Immature natural killer cell (primary cell): ENCODE data around the gene BAX. TPM values are rescaled to one million over a fixed set of nuclear protein-coding genes. Genes with fewer than 3 reads are reported as not detected.

Experiments
- DNase-seq, 3 donors: peaks; one replicate each; pipeline ENCODE4 v3.0.0; 2022; ENCODE audit warnings: mixed read lengths in 1 of 3
- H3K27ac Mint-ChIP-seq, 6 donors: one replicate each; pipeline ENCODE4 v1.8.0; 2020; ENCODE audit warnings: mixed read lengths in 6 of 6, mild to moderate bottlenecking in 5 of 6, inconsistent platforms in 4 of 6, moderate library complexity in 3 of 6
- H3K27me3 Mint-ChIP-seq, 3 donors: one replicate each; pipeline ENCODE4 v1.8.0; 2020 to 2021; ENCODE audit warnings: low read depth in 3 of 3, mild to moderate bottlenecking in 3 of 3, mixed read lengths in 3 of 3, moderate library complexity in 3 of 3, inconsistent platforms in 1 of 3
- H3K36me3 Mint-ChIP-seq, 3 donors: one replicate each; pipeline ENCODE4 v1.8.0; 2020; ENCODE audit warnings: mixed read lengths in 3 of 3, inconsistent platforms in 2 of 3, mild to moderate bottlenecking in 2 of 3
- H3K4me1 Mint-ChIP-seq, 2 donors: one replicate each; pipeline ENCODE4 v1.8.0; 2020; ENCODE audit warnings: inconsistent platforms in 2 of 2, mild to moderate bottlenecking in 2 of 2, mixed read lengths in 2 of 2, moderate library complexity in 1 of 2
- H3K4me3 Mint-ChIP-seq, 5 donors: one replicate each; pipeline ENCODE4 v1.8.0; 2020; ENCODE audit warnings: mild to moderate bottlenecking in 5 of 5, mixed read lengths in 5 of 5, inconsistent platforms in 3 of 5, moderate library complexity in 3 of 5
- H3K9me3 Mint-ChIP-seq, 6 donors: one replicate each; pipeline ENCODE4 v1.8.0; 2020; ENCODE audit warnings: mild to moderate bottlenecking in 6 of 6, mixed read lengths in 6 of 6, inconsistent platforms in 4 of 6, moderate library complexity in 3 of 6
- polyA plus RNA-seq, 3 donors: library from polyadenylated mRNA; unstranded; fragments of 300-500 nt; fragmentation: Illumina TruSeq; gene quantifications; one replicate each; pipeline ENCODE4 v1.2.3, GENCODE V29; 2021

BAX gene
- polyA plus RNA-seq, 3 donors from 2014 or later: 88.6 to 137 (median 106) TPM

GRCh38 chr19:49006905-49007304, 52.2 kb downstream of the BAX start:
- Mint-ChIP-seq H3K27me3 (peaks cover 0 to 1% (median 0%) of the 10 kb centered on the region in 3 donors), H3K4me1 (no peaks in the 10 kb centered on the region), H3K27ac (no peak overlapping the region), H3K36me3 (peaks cover 3 to 21% (median 11%) of the 10 kb centered on the region in 3 donors), H3K9me3 (no peaks in the 10 kb centered on the region), H3K4me3 (no peak overlapping the region)
- no peak for DNase-seq

- H3K4me1 Mint-ChIP-seq: no peaks in the 10 kb centered on the region
Measured at GRCh38 chr19:49009828-49010227, 55.2 kb downstream of the BAX start.

GRCh38 chr19:49010453-49010852, 55.8 kb downstream of the BAX start:
- Mint-ChIP-seq H3K4me3 (no peak overlapping the region), H3K4me1 (no peaks in the 10 kb centered on the region), H3K27me3 (peaks cover 0 to 1% (median 0%) of the 10 kb centered on the region in 3 donors), H3K36me3 (peaks cover 0 to 12% (median 4%) of the 10 kb centered on the region in 3 donors), H3K27ac (peak overlapping the region in 1 of 6 donors; percentile 69), H3K9me3 (no peaks in the 10 kb centered on the region)
- no peak for DNase-seq

More at GRCh38 chr19:49009828-49010227, 55.2 kb downstream of the BAX start:
- H3K27ac Mint-ChIP-seq: no peak overlapping the region
- H3K9me3 Mint-ChIP-seq: no peaks in the 10 kb centered on the region
- H3K36me3 Mint-ChIP-seq: peaks cover 0 to 15% (median 5%) of the 10 kb centered on the region in 3 donors
- H3K4me3 Mint-ChIP-seq: no peak overlapping the region
- peaks cover 0 to 1% (median 0%) of the 10 kb centered on the region in 3 donors for H3K27me3 Mint-ChIP-seq
- DNase-seq: no peak

GRCh38 chr19:49011194-49011593, 56.5 kb downstream of the BAX start:
- DNase-seq: no peak
- peaks cover 0 to 1% (median 0%) of the 10 kb centered on the region in 3 donors for H3K27me3 Mint-ChIP-seq
- no peak overlapping the region for H3K27ac Mint-ChIP-seq
- no peak overlapping the region for H3K4me3 Mint-ChIP-seq
- peaks cover 0 to 12% (median 4%) of the 10 kb centered on the region in 3 donors for H3K36me3 Mint-ChIP-seq
- no peaks in the 10 kb centered on the region for H3K4me1 Mint-ChIP-seq
- no peaks in the 10 kb centered on the region for H3K9me3 Mint-ChIP-seq

Other genes with a start within 250 kb of the BAX start
- gene MAMSTR, start 235.2 kb upstream of the BAX start, polyA plus RNA-seq: 1 to 10 TPM in 1 of 3 donors, under 1 TPM in 1, not detected in 1; 0.17 to 1.1 TPM
- gene RASIP1, start 214.3 kb upstream of the BAX start, polyA plus RNA-seq: under 1 TPM in 1 of 3 donors, not detected in 2; 0.10 TPM
- not detected for gene IZUMO1, start 208.0 kb upstream of the BAX start, polyA plus RNA-seq
- not detected for gene FUT1, start 202.2 kb upstream of the BAX start, polyA plus RNA-seq
- not detected for gene FGF21, start 199.4 kb upstream of the BAX start, polyA plus RNA-seq
- 10 to 100 TPM; 18.0 to 21.3 (median 19.9) TPM for gene BCAT2, start 143.8 kb upstream of the BAX start, polyA plus RNA-seq
- gene HSD17B14, start 118.4 kb upstream of the BAX start, polyA plus RNA-seq: not detected
- gene PLEKHA4, start 86.3 kb upstream of the BAX start, polyA plus RNA-seq: 1 to 10 TPM; 3.0 to 5.9 (median 4.8) TPM
- 100 to 1,000 TPM in 1 of 3 donors, 10 to 100 TPM in 2; 41.7 to 149 (median 48.8) TPM for gene PPP1R15A, start 82.5 kb upstream of the BAX start, polyA plus RNA-seq
- not detected for gene TULP2, start 56.1 kb upstream of the BAX start, polyA plus RNA-seq
- 100 to 1,000 TPM in 1 of 3 donors, 10 to 100 TPM in 2; 76.7 to 219 (median 89.7) TPM for gene NUCB1, start 54.6 kb upstream of the BAX start, polyA plus RNA-seq
- gene DHDH, start 21.2 kb upstream of the BAX start, polyA plus RNA-seq: 1 to 10 TPM in 1 of 3 donors, not detected in 2; 1.3 TPM
- gene FTL, start 10.4 kb downstream of the BAX start, polyA plus RNA-seq: 1,000 to 10,000 TPM; 3,472 to 4,403 (median 4,065) TPM
- 10 to 100 TPM; 16.0 to 40.3 (median 32.9) TPM for gene GYS1, start 38.4 kb downstream of the BAX start, polyA plus RNA-seq
- gene RUVBL2, start 39.0 kb downstream of the BAX start, polyA plus RNA-seq: 10 to 100 TPM; 64.0 to 72.7 (median 64.2) TPM
- not detected for gene LHB, start 62.2 kb downstream of the BAX start, polyA plus RNA-seq
- gene CGB3, start 69.5 kb downstream of the BAX start, polyA plus RNA-seq: not detected
- not detected for gene CGB2, start 77.0 kb downstream of the BAX start, polyA plus RNA-seq
- not detected for gene CGB1, start 82.0 kb downstream of the BAX start, polyA plus RNA-seq
- gene CGB5, start 89.0 kb downstream of the BAX start, polyA plus RNA-seq: not detected
- gene CGB8, start 94.2 kb downstream of the BAX start, polyA plus RNA-seq: not detected
- not detected for gene CGB7, start 102.9 kb downstream of the BAX start, polyA plus RNA-seq
- gene NTF4, start 109.9 kb downstream of the BAX start, polyA plus RNA-seq: not detected
- not detected for gene KCNA7, start 117.8 kb downstream of the BAX start, polyA plus RNA-seq
- 10 to 100 TPM; 42.6 to 84.4 (median 48.8) TPM for gene SNRNP70, start 130.6 kb downstream of the BAX start, polyA plus RNA-seq
- gene LIN7B, start 159.5 kb downstream of the BAX start, polyA plus RNA-seq: 1 to 10 TPM; 3.2 to 6.9 (median 5.6) TPM
- gene C19orf73, start 164.3 kb downstream of the BAX start, polyA plus RNA-seq: 1 to 10 TPM; 2.6 to 5.5 (median 3.6) TPM
- gene PPFIA3, start 164.7 kb downstream of the BAX start, polyA plus RNA-seq: under 1 TPM in 2 of 3 donors, not detected in 1; 0.07 to 0.58 TPM
- gene HRC, start 200.5 kb downstream of the BAX start, polyA plus RNA-seq: not detected
- gene TRPM4, start 202.9 kb downstream of the BAX start, polyA plus RNA-seq: under 1 TPM in 1 of 3 donors, not detected in 2; 0.17 TPM